ENCODE results near the gene SEC14L6.
"Not testable (repeated sequence)": the region's sequence is repeated elsewhere in the genome, so short reads cannot be mapped to it uniquely, and the experiment has no call there.

The SEC14L6 gene

DNA sequence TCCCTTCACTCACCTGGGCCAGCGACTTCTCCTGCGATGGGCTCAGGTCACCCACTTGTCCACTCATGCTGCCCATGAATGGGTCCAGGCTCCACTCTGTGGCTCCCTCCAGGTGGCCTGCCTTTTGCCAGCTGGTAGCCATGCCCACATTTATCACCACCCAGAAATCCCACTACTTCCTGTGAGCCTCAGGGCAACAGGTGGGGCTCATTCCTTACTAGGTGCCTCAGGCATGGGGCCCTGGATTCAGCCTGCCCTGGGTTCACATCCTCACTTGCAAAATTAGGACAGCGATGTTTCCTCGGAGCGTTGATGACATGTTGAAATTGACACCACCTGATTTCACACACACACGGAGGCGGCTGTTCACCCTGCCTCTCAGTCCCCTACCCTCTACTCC, at the start of gene SEC14L6:
Gene SEC14L6, minus strand, starts transcription at position 126 of the 400 bp plus-strand sequence. Its CDS starts 59 bp downstream, at position 67.
- no peak within 1 kb of the TSS for H2AFZ ChIP-seq

DNA sequence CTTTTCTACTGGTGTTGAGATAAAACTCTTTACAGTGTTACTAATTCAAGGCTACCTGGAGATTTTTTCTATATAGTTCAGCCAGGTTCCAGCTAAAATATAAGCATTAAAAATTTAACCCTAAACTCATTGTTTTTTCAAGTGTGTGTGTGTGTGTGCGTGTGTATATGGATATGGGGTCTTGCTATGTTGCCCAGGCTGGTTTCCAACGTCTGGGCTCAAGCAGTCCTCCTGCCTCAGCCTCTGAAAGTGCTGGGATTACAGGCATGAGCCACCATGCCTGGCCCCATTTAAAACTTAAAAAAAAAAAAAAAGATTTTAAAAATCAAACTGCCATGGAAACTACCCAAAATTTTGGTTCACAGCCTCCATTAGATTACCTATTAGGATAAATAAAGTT, 49.7 kb upstream of the SEC14L6 start:
- Histone ChIP-seq H3K9ac (no peak overlapping the region), H3K36me3 (ENCODE audit: control insufficient read depth, insufficient read depth, low read length) (no peaks in the 10 kb centered on the region), H3K27ac (no peak overlapping the region), H3K79me2 (peaks cover 3% of the 10 kb centered on the region), H2AFZ (no peak overlapping the region), H3K9me3 (ENCODE audit: control insufficient read depth, low read length) (no peaks in the 10 kb centered on the region), H3K27me3 (ENCODE audit: control insufficient read depth, insufficient read depth, low read length) (no peaks in the 10 kb centered on the region), H3K4me3 (ENCODE audit: low read depth, low read length) (no peak overlapping the region), H3K4me2 (ENCODE audit: low read length) (no peak overlapping the region), H3K4me1 (no peaks in the 10 kb centered on the region)
- TF ChIP-seq, protein P1, sequence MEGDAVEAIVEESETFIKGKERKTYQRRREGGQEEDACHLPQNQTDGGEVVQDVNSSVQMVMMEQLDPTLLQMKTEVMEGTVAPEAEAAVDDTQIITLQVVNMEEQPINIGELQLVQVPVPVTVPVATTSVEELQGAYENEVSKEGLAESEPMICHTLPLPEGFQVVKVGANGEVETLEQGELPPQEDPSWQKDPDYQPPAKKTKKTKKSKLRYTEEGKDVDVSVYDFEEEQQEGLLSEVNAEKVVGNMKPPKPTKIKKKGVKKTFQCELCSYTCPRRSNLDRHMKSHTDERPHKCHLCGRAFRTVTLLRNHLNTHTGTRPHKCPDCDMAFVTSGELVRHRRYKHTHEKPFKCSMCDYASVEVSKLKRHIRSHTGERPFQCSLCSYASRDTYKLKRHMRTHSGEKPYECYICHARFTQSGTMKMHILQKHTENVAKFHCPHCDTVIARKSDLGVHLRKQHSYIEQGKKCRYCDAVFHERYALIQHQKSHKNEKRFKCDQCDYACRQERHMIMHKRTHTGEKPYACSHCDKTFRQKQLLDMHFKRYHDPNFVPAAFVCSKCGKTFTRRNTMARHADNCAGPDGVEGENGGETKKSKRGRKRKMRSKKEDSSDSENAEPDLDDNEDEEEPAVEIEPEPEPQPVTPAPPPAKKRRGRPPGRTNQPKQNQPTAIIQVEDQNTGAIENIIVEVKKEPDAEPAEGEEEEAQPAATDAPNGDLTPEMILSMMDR (IDR thresholded peaks at IDR 0.05), result no peak

More for the DNA sequence above, at the start of gene SEC14L6:
- Histone ChIP-seq H3K9me3 (ENCODE audit: control insufficient read depth, low read length) (no peaks in the 10 kb centered on the region), H3K36me3 (ENCODE audit: control insufficient read depth, insufficient read depth, low read length) (no peaks in the 10 kb centered on the region), H3K9ac (no peak within 1 kb of the TSS), H3K27ac (no peak within 1 kb of the TSS), H3K4me2 (ENCODE audit: low read length) (no peak within 1 kb of the TSS), H3K4me3 (ENCODE audit: low read depth, low read length) (no peak within 1 kb of the TSS), H3K27me3 (ENCODE audit: control insufficient read depth, insufficient read depth, low read length) (no peaks in the 10 kb centered on the region), H3K79me2 (no peaks in the 10 kb centered on the region), H3K4me1 (peaks cover 5% of the 10 kb centered on the region)
- TF ChIP-seq, protein P1 (IDR thresholded peaks at IDR 0.05), result no peak

DNA sequence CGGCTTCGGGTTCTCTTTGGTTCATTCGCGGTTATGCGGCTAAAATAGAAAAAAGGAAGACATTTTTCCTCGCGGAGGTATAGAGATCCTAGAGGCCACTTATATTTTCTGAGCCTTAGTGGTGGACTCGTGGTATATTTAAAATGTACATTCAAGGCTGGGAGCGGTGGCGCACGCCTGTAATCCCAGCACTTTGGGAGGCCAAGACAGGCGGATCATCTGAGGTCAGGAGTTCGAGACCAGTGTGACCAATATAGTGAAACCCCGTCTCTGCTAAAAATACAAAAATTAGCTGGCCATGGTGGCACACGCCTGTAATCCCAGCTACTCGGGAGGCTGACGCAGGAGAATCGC, 45.8 kb upstream of the SEC14L6 start:
- not testable (repeated sequence) for H3K36me3 ChIP-seq (ENCODE audit: control insufficient read depth, insufficient read depth, low read length); H3K27me3 ChIP-seq (ENCODE audit: control insufficient read depth, insufficient read depth, low read length); H3K9ac ChIP-seq; H3K4me1 ChIP-seq; H3K9me3 ChIP-seq (ENCODE audit: control insufficient read depth, low read length)
- Histone ChIP-seq H3K4me3 (ENCODE audit: low read depth, low read length) (peak overlapping the region; percentile 94), H3K27ac (peak overlapping the region; percentile 86), H3K4me2 (ENCODE audit: low read length) (peak overlapping the region; percentile 99), H2AFZ (peak overlapping the region; percentile 82), H3K79me2 (peaks cover 14% of the 10 kb centered on the region)

DNA sequence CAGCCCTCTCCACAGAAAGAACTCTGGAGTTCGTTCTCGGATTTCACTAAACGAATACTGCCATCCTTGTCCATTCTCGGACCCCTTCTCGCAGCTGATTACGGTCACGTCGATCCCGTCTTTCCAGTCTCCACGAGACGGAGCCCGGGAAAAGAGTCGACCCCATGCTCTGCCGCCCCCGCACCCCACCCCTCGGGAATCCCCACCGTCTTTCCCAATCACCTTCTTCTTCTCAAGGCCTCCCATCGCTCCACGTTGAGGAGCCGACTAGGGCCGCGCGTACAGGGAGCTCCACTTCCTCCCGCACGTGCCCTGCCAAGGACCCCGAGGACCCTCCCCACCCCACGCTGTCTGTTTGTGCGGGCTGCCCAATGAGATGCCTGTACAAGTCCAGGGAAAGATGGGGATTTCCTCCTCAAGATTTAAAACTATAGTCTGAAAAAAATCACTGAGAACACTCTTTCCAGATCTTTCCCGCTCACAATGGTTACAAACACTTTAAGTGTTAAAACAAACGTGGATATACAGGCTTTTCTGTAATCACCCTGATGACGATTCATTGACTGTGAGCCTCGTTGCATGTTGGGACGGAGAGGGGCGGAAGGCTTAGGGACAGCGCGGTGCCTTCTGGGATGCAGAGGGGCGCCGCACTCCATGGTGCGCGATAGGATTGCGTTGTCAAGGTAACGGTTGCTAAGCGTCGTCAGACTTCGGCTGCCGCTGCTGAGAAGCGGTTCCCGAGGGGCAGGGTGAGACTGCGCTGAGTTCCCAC, 45.2 kb upstream of the SEC14L6 start, which contains the start of gene PES1:
Gene PES1, minus strand, starts transcription at position 323 of the 772 bp plus-strand sequence. Its CDS starts 77 bp downstream, at position 246.
- H3K4me1 ChIP-seq, result peaks cover 8% of the 10 kb centered on the region
- peaks cover 14% of the 10 kb centered on the region for H3K79me2 ChIP-seq
- H3K9ac ChIP-seq, result no peak within 1 kb of the TSS
- H3K4me3 ChIP-seq (ENCODE audit: low read depth, low read length), result peak within 1 kb of the TSS; percentile 94
- peak within 1 kb of the TSS; percentile 99 for H3K4me2 ChIP-seq (ENCODE audit: low read length)
- H3K36me3 ChIP-seq (ENCODE audit: control insufficient read depth, insufficient read depth, low read length), result no peaks in the 10 kb centered on the region
- peak within 1 kb of the TSS; percentile 82 for H2AFZ ChIP-seq
- TF ChIP-seq, protein P1 (IDR thresholded peaks at IDR 0.05), result no peak
- H3K9me3 ChIP-seq (ENCODE audit: control insufficient read depth, low read length), result no peaks in the 10 kb centered on the region
- H3K27me3 ChIP-seq (ENCODE audit: control insufficient read depth, insufficient read depth, low read length), result no peaks in the 10 kb centered on the region
- peak within 1 kb of the TSS; percentile 86 for H3K27ac ChIP-seq

DNA sequence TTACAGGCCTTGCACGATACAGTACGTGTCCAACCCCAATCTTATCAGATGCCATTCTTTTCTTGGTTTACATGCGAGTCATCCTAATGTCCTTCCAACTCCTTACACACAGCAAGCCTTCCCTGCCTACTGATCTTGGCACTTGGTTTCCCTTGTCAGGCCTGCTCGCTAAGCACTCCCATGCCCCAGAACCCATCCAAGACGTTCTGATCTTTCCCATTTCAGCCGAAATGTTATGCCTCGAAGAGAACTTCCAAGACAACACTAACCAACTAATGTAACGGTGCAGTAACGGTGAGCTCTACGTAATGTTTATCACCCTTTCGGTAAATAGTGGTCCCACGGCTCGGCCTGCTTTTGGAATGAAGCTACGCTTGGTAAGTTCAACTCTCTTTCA, 44.6 kb upstream of the SEC14L6 start:
- H3K27ac ChIP-seq, result no peak overlapping the region
- H3K9me3 ChIP-seq (ENCODE audit: control insufficient read depth, low read length), result no peaks in the 10 kb centered on the region
- TF ChIP-seq, protein P1 (IDR thresholded peaks at IDR 0.05), result no peak

More for the DNA sequence above, 44.6 kb upstream of the SEC14L6 start:
- Histone ChIP-seq H3K79me2 (peaks cover 14% of the 10 kb centered on the region), H3K4me3 (ENCODE audit: low read depth, low read length) (peak overlapping the region; percentile 94), H3K9ac (no peak overlapping the region), H3K4me1 (peaks cover 8% of the 10 kb centered on the region), H3K36me3 (ENCODE audit: control insufficient read depth, insufficient read depth, low read length) (no peaks in the 10 kb centered on the region), H2AFZ (peak overlapping the region; percentile 82), H3K4me2 (ENCODE audit: low read length) (peak overlapping the region; percentile 99), H3K27me3 (ENCODE audit: control insufficient read depth, insufficient read depth, low read length) (no peaks in the 10 kb centered on the region)

All from parathyroid adenoma (tissue), 2 donors.